GM19043 (cell line): Measurements from ENCODE around the gene STT3A.
"Not testable (repeated sequence)": the region's sequence is repeated elsewhere in the genome, so short reads cannot be mapped to it uniquely, and the experiment has no call there.

Source experiments
- ATAC-seq: cut with Tn5 transposase; IDR thresholded peaks from one replicate; pipeline ENCODE4 v1.9.1; 2021; ENCODE audit warnings: low read depth; ENCODE audit not compliant: unreplicated experiment

Gene STT3A

DNA sequence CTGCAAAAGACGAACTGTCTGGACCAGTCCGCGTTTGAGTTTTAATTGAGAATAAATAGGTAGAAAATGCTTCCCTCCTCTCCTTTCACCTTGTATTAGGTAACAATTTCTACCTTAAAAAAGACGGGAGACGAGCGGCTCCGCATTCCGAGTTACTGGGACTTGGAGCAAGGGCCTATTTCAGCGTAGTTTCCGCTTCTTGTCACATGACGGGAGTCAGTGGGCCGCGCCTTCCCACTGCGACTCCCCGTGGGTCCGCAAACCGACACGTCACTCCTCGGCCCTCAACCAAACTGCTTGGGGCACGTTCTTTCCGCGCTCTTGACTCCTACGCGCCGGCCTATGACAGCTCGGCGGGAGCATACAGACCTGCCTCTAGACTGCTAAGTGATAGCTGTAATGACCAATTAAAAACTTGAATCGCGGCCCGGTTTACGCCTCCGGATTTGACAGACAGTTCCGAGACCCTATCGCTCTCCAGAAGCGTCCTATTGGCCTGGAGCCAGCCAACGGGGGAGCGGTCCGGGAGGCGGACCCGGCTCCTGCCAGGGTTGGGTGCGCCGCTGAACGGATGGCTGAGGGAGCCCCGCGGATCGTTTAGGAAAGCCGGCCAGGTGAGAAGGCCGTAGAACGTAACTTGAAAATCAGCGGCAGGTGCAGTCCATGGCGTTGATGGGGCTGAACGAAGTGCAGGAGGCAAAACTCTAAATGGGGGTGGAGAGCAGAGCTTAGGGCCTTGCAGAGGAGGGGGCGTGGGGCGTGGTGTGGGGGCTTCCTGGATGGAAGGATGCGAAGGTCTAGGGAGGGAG lies at the start of gene STT3A:
Gene STT3A, plus strand, starts transcription at position 548 of the 809 bp plus-strand sequence. CDS start 3,064 bp downstream, outside the sequence.
- ATAC-seq = peak; percentile 96

- no peak for ATAC-seq
Observed at GRCh38 chr11:125550780-125551179, 41.9 kb upstream of the STT3A start.

DNA sequence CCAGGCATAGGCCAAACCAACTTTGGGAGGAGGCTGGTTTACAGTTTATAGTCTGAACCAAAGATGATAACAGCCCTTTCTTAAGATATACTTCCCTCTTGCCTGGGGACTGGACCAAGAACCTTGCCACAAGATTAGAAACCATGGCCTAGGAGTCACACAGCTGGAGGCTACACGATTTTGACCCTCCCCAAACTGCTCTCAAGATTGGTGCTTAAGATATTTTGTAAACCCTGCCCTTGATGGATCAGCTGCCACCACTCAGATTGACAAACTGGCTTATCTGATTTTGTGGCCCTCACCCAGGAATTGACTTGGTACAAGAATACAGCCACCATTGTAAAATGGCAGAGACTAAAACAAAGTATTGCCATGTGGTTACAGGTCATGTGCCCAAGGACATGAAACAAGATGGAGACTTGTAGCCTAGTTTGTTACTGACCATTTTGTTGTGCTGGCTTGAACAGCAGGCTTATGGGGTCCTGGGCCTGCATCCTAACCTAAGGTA lies 40.8 kb upstream of the STT3A start:
- ATAC-seq = no peak

DNA sequence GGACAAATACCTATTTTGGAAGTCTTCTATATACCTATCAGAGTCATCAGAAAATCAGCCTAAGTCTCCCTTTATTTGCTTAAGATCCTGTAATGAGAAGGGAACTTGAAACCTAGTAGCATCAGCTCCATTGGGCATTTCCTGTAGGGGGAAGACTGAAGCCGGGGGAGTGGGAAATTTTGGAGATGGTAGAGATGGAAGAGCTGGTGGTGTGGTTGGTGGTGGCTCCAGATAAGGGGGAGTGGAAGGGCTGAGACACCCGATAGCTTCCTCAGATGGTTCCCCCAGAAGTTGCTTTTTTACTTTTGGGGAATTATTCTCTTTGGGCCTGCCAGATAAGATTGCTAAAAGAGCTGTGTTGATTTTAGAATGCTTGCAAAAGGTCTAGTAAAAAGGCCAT lies 39.7 kb upstream of the STT3A start:
- no peak for ATAC-seq

- no peak for ATAC-seq
Observed at GRCh38 chr11:125553357-125553756, 39.3 kb upstream of the STT3A start.

DNA sequence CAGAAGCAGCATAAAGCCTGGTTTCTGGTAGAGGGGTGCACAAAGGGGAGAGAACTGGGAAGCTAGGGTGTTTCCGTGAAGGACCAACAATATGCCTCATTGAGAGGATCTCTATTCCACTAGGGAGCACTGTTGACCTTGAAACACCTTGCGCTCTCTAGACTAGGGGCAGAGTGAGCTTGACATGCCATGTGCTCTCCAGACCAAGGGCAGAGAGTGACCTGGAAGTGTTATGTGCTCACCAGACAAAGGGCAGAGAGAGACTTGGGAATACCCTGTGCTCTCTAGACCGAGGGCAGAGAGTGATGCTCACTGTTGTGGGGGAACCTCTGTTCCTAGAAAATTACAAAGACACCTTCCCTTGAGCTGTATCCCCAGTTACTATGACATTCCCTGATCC lies 38.6 kb upstream of the STT3A start:
- ATAC-seq = no peak

DNA sequence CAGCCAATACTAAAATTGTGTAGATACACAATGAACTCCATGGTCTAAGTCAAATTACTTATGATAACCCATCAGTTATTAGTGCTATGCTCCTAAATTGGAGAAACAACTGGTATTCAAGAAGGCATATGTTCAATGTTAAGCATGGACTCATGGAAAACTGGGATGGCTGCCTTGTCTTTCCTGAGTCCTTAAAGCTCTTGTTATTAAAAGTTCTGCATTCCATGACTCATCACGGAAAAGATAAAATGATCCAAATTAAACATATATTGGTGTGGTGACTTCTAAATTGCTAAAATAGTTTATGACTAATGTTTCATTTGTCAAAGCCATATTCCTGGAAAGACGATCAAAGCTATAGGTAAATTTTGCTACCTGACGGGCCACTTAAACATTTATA lies 32.8 kb upstream of the STT3A start:
- no peak for ATAC-seq

DNA sequence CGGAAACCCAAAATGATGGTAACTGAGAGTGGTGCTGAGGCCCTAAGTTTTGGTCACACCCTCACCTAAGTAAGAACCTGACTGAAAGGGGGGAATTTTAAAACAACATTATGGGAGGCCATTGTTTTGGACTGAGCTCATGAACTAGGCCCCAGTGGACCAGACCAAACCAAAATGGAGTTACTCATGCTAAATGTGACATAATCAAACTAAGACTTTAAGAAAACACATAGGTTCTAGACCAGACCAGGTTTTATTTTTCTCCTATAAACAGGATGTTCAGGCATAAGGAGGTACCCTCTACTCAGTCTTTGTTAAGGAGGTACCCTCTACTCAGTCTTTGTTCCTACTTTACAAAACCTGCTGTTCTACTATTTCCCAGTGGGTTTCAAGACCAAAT lies 30.7 kb upstream of the STT3A start:
- ATAC-seq = no peak

GRCh38 chr11:125562430-125562829 lies 30.2 kb upstream of the STT3A start:
- ATAC-seq = no peak

- no peak for ATAC-seq
Observed at GRCh38 chr11:125564357-125564756, 28.3 kb upstream of the STT3A start.

DNA sequence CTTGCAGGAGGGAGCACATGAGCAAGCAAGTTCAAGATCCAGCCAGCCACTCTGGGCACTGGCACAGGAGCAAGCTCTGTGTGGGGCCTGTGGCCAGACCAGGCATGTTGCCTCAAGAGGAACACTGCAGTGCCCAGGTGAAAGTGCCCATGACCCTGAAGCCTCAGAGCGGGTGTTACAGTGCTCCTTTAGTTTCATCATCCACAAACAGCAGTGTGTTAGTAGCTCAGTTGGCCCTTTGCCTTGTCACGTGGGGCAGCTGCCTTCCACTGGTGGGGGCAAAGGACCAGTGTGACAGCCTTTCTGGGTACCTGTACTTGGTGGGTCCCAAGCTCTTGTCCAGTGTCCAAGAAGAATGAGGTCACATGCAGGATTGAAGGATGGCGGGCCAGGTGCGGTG lies 26.4 kb upstream of the STT3A start:
- no peak for ATAC-seq

- peak; percentile 97 for ATAC-seq
Observed at GRCh38 chr11:125568970-125569914, 23.4 kb upstream of the STT3A start, which contains the start of gene EI24. Gene EI24 (plus strand): TSS chr11:125569477. CDS start chr11:125572528, 3,051 bp downstream.

GRCh38 chr11:125569915-125570621 lies 22.6 kb upstream of the STT3A start:
- peak; percentile 29 for ATAC-seq

DNA sequence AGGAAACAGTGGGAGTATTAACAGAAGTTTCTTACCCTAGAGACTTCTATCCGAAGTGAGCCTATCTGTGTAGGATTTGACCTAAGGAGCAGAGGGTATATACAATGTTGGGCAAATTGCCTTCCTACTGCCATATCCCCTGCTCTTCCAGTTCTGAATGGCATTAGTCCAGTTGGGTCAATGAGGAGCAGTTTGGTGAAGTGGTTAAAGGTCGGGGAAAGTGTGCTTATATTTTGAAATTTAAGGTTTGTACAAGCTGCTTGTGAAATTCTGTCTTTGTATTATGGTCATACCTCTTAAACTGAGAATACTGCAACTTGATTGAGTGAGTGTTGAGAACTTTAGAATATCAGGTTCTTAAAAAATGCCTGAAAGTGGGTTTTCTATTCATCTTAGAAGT lies 21.7 kb upstream of the STT3A start:
- no peak for ATAC-seq

DNA sequence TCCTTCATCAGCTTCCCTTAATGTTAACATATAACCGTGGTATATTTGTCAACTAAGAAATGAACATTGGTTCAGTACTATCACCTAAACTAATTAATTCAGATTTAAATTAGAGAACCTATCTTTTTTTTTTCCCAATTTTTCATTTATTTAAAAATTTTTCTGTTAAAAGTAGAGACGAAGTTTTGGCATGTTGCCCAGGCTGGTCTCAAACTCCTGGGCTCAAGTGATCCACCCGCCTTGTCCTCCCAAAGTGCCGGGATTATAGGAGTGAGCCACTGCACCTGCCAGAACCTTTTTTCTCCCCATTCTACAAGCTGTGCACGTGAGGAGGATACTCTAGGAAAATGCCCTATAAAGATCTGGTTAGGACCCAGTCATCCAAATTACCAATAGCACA lies 19.7 kb upstream of the STT3A start:
- no peak for ATAC-seq

DNA sequence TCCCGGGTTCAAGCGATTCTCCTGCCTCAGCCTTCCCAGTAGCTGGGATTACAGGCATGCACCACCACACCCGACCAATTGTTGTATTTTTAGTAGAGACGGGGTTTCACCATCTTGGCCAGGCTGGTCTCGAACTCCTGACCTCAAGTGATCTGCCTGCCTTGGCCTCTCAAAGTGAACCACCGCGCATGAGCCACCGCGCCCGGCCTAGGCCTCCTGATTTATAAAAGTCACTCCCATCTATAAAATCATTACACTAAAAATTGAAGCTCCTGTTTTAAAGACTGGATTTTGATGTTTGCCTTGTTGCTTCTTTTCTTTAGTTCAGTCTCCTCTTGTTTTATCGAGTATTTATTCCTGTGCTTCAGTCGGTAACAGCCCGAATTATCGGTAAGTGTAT lies 15.5 kb upstream of the STT3A start:
- not testable (repeated sequence) for ATAC-seq

DNA sequence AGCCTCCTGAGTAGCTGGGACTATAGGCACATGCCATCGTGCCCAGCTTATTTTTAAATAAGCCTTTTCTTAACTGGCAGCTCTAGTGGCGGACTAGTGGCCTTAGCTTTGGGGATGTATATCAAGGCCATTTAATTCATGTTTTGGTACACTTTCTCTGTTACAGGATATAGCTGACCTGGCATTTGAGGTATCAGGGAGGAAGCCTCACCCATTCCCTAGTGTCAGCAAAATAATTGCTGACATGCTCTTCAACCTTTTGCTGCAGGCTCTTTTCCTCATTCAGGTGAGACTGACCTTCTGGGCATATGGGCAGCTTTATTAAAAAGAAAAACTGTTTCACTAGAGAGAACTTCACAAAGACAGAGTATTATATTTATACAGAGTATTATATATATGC lies 13.9 kb upstream of the STT3A start:
- ATAC-seq = no peak

- ATAC-seq = no peak
Observed at GRCh38 chr11:125579811-125580210, 12.8 kb upstream of the STT3A start.

- no peak for ATAC-seq
Observed at GRCh38 chr11:125583496-125583895, 9.2 kb upstream of the STT3A start.

GRCh38 chr11:125585487-125585886 lies 7.2 kb upstream of the STT3A start:
- ATAC-seq = no peak

GRCh38 chr11:125586623-125587022 lies 6.0 kb upstream of the STT3A start:
- no peak for ATAC-seq
